Nasal cavity respiratory epithelium epithelial cell of viscerocranial mucosa (primary cell): ENCODE measurements around the gene PGAP3. TPM values are rescaled to one million over a fixed set of nuclear protein-coding genes. Genes with fewer than 3 reads are reported as not detected.

Source experiments
- total RNA-seq: library from RNA; depleted of rRNA; stranded (reverse); fragments of >200 nt; gene quantifications from 2 replicates; pipeline ENCODE4 v1.2.3, GENCODE V29; 2014

PGAP3 gene
- 8.2 and 12.0 TPM in 2 replicates for total RNA-seq

DNA sequence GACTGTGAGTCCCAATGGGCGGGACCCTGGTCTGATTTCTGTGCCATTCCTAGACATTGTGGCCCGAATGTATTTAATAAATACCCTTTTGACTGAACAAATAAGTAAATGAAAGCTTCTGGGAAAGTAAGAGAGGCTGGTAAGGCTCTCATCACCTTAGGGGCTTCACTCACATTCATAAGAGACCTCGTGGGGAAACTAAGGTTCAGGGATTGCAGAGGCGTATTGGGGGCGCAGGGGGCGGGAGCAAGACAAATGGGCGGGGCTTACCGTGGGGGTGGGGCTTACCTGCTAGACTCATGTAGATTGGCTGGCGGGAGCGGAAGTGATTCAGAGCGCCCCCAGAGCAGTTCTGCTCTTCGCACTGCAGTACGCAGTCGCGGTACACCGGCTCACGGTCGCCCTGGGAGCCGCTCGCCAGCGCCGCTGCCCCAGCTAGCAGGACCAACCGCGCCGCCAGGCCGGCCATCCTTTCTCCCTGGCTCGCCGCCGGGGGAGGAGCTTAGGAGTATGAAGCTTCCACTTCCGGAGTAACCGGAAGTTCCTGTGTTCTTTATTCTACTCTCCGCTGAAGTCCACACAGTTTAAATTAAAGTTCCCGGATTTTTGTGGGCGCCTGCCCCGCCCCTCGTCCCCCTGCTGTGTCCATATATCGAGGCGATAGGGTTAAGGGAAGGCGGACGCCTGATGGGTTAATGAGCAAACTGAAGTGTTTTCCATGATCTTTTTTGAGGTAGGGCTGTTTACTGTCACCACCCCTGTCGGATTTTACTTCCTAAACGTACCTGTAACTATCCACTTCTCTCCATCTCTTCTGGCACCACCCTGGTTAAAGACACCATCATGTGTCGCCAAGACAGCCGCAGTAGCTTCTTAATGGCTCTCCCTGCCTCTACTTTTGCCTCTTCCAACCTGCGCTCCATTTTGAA, at the start of gene PGAP3:
Gene PGAP3, minus strand, starts transcription at position 512 of the 929 bp plus-strand sequence. Its CDS starts 43 bp downstream, at position 469.

GRCh38 chr17:39730095-39730921, 42.5 kb upstream of the PGAP3 start, which contains the start of gene MIEN1:
MIEN1 (minus strand) TSS chr17:39730532; CDS start chr17:39730495, 37 bp downstream.

DNA sequence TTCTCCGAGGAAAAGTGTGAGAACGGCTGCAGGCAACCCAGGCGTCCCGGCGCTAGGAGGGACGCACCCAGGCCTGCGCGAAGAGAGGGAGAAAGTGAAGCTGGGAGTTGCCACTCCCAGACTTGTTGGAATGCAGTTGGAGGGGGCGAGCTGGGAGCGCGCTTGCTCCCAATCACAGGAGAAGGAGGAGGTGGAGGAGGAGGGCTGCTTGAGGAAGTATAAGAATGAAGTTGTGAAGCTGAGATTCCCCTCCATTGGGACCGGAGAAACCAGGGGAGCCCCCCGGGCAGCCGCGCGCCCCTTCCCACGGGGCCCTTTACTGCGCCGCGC, 11.9 kb upstream of the PGAP3 start, which contains the start of gene ERBB2:
Gene ERBB2, plus strand, starts transcription at position 247 of the 330 bp plus-strand sequence. CDS start 175 bp downstream, outside the sequence.

GRCh38 chr17:39667945-39668924, 19.6 kb downstream of the PGAP3 start, which contains the start of gene PNMT:
PNMT (plus strand) TSS chr17:39668453; CDS start chr17:39668476, 23 bp downstream.

GRCh38 chr17:39664581-39665561, 23.0 kb downstream of the PGAP3 start, which contains the start of gene TCAP:
TCAP (plus strand) TSS chr17:39665349; CDS start chr17:39665360, 11 bp downstream.

DNA sequence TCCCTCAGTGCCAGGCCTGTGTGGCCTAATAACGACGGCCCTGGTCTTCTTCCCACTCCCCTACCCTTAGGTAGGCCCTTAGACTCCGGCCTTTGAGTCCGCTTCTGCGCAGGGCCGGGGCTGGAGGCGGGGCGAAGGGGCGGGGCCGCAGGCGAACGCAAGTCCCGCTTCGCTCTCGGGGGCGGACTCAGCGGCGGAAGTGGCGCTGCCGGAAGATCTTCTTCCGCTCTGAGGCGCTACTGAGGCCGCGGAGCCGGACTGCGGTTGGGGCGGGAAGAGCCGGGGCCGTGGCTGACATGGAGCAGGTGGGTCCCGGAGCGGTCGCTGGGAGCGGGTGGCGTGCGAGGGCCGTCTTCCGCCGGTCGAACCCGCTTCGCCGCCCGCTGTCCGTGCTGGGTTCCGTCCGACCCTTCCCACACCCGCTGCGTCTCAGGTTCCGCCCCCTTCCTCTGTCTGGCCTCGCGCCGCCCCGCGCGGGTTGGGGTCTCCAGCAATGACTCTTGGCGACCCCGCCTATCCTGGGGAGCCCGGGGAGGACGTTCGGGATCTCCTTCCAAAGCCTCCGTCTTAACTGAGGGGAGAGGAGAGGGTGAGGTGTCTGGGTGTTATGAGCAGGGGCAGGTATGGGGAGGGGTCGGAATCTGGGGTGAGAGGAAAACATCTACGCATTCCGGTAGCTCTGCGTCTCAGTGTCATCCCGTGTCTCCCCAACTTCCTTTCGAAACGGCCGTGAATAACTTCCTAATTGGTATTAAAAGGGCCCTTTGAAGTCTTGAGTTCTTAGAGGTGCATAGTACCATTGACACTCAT, 50.7 kb downstream of the PGAP3 start, which contains the start of gene STARD3:
Gene STARD3, plus strand, starts transcription at position 218 of the 810 bp plus-strand sequence. CDS start 16,388 bp downstream, outside the sequence.

GRCh38 chr17:39626171-39627046, 61.4 kb downstream of the PGAP3 start, which contains the start of gene PPP1R1B:
PPP1R1B (plus strand) TSS chr17:39626952; CDS start chr17:39627393, 441 bp downstream.

Other genes starting within 250 kb of the PGAP3 start
- gene MED1, start 236.8 kb downstream of the PGAP3 start, total RNA-seq = 27.0 and 33.2 TPM in 2 replicates
- 24.9 and 38.4 TPM in 2 replicates for gene CDK12, start 226.6 kb downstream of the PGAP3 start, total RNA-seq
- gene NEUROD2, start 80.1 kb downstream of the PGAP3 start, total RNA-seq = not detected in 2 replicates
- gene PPP1R1B, start 61.1 kb downstream of the PGAP3 start, total RNA-seq = under 0.01 TPM in 1 of 2 replicates, not detected in the other
- gene STARD3, start 50.9 kb downstream of the PGAP3 start, total RNA-seq = 25.3 and 34.2 TPM in 2 replicates
- under 0.01 and 0.36 TPM in 2 replicates for gene TCAP, start 22.7 kb downstream of the PGAP3 start, total RNA-seq
- gene PNMT, start 19.6 kb downstream of the PGAP3 start, total RNA-seq = not detected in 2 replicates
- 40.3 and 103 TPM in 2 replicates for gene ERBB2, start 12.0 kb upstream of the PGAP3 start, total RNA-seq
- 16.6 and 21.9 TPM in 2 replicates for gene MIEN1, start 42.5 kb upstream of the PGAP3 start, total RNA-seq
- 11.3 and 12.0 TPM in 2 replicates for gene GRB7, start 49.9 kb upstream of the PGAP3 start, total RNA-seq
- gene IKZF3, start 176.3 kb upstream of the PGAP3 start, total RNA-seq = under 0.01 and 0.57 TPM in 2 replicates
- gene ZPBP2, start 180.1 kb upstream of the PGAP3 start, total RNA-seq = not detected in 2 replicates
- gene GSDMB, start 230.6 kb upstream of the PGAP3 start, total RNA-seq = 4.1 and 9.0 TPM in 2 replicates
- gene ORMDL3, start 239.5 kb upstream of the PGAP3 start, total RNA-seq = 28.7 and 43.4 TPM in 2 replicates
- gene LRRC3C, start 239.7 kb upstream of the PGAP3 start, total RNA-seq = not detected in 2 replicates